GM21381 (cell line): ENCODE measurements around the gene DACT2.
"Not testable (repeated sequence)": the region's sequence is repeated elsewhere in the genome, so short reads cannot be mapped to it uniquely, and the experiment has no call there.

ENCODE experiments used
- ATAC-seq: cut with Tn5 transposase; IDR thresholded peaks from one replicate; pipeline ENCODE4 v1.9.1; 2021; ENCODE audit warnings: mild to moderate bottlenecking, moderate library complexity; ENCODE audit not compliant: unreplicated experiment

The DACT2 gene

DNA sequence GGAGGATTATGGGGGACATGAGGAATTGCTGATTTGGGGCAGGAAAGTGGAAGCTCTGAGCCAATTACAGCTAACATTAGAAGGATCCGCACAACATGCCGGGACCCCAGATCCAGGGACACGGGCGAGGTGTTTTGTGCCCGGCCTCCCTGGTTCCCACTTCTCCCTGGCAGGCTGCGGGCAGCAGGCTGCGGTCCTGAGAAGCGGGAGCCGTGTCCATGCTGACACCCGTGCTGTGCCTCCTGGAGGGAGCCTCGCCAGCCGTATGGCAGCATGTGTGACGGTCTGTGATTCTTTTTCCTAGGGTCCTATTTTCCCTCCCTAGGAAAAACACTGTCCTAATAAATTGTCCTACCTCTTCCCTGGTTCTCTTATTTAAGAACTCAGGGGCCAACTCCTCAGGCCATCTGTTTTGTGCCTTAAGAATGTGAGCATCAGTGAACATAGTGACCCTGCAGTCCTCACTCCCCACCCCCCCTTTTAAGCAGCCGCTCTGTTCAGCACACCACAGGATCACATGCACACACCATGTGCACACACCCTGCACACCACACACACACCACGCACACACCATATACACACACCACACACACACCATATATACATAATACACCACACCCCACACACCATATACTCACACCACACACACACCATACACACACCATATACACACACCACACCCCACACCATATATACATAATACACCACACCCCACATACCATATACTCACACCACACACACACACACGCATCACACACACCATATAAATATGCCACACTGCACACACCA, 49.9 kb downstream of the DACT2 start:
- no peak for ATAC-seq

GRCh38 chr6:168268755-168269154, 50.8 kb downstream of the DACT2 start:
- ATAC-seq, result no peak

GRCh38 chr6:168267779-168268178, 51.8 kb downstream of the DACT2 start:
- not testable (repeated sequence) for ATAC-seq

DNA sequence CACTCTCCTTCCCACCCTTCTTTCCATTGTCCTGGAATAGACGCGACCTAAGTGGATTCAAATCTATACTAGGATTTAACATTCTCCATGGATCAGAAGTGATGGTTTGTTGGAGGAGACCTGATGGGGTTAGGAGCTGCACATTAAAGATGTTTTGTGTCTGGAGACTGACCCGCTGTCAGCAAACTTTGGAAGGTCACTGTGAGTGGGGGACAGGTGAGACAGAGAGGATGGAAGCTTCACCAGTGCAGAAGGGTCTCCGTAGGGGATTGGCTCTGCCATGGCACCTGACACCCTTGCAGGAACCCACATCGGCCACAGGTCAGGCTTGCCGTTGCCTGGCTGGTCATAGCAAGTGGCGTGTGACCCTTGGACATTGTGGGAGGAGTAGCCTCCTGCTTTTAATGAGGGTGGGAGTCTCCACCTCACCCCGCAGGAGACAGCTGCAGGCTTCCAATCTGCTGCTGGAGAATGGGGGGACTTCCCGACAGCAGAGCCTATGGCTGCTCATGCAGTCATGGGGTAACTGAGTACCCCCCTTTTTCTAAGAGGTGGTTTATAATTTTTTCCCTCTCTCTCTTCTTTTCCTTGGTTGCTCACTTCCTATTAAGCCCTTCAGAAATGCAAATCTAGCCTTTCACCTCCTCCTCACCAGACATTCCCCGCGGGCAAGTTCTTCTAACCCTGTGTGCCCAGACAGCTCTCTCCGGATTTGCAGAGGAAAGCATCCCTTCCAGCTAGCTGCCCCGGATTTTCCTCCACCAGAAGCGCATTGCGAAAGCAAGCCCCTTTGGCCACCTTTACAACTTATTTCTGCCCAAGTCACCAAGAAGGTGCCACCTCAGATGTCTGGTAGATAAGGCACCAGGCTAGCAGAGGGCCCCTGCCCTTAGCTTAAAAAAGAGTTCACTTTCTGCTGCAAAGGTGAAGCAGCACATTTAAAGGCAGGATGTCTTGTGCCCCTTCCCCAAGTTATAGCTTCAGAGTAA, 53.5 kb downstream of the DACT2 start:
- ATAC-seq, result no peak

DNA sequence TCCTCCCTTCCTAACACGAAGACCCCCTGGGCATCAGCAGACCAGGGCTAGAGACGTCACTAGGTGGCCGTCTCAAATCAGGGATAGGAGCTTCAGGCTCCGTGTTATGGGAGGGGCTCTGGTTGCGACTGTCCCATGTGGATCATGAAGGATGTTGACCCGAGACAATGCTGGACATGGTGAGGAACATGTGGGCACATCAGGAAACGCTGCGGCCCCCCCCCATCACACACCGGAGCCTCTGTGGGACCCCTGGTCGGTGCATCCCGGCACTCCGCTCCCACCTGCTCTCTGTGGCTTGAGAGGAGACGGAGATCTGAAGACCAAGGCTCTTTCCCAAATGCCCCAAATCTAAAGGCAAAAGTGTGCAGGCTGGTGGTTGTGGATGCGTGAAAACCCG, 54.2 kb downstream of the DACT2 start:
- ATAC-seq, result no peak

- ATAC-seq, result no peak
These were observed 54.8 kb downstream of the DACT2 start for GRCh38 chr6:168264593-168265335.

- no peak for ATAC-seq
These were observed 56.1 kb downstream of the DACT2 start for GRCh38 chr6:168263351-168263905.

DNA sequence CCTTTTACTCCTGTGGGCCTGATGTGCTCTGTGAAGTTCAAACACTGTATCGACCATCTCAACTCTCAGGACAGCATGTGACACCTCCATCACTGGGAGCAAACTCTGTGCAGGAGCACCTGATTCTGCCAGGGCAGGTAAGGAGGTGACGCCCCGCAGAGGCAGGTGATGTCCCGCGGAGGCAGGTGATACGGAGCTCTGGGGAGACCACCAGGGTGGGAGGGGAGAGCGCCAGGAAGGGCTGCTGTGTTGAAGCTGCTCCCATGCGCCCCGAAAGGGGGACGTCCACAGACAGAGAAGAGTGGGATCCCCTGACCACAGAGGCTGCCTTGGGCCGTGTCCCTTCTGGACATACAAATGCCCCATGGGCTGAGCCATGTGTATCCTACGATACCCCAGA, 58.3 kb downstream of the DACT2 start:
- no peak for ATAC-seq

- ATAC-seq, result no peak
These were observed 59.1 kb downstream of the DACT2 start for GRCh38 chr6:168260420-168260987.

DNA sequence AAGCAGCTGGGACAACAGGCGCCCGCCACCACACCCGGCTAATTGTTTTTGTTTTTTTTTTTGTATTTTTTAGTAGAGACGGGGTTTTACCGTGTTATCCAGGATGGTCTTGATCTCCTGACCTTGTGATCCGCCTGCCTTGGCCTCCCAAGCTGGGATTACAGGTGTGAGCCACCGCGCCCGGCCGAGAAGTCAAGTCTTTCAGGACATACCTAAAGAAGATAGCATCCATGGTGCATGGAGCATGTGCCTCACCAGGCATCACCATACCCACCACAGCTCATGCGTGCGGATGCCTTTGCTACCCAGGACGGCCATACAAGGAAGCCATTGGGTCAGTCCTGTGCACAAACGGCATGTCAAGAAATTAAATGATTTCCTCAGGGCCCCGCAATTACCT, 60.8 kb downstream of the DACT2 start:
- ATAC-seq, result no peak

DNA sequence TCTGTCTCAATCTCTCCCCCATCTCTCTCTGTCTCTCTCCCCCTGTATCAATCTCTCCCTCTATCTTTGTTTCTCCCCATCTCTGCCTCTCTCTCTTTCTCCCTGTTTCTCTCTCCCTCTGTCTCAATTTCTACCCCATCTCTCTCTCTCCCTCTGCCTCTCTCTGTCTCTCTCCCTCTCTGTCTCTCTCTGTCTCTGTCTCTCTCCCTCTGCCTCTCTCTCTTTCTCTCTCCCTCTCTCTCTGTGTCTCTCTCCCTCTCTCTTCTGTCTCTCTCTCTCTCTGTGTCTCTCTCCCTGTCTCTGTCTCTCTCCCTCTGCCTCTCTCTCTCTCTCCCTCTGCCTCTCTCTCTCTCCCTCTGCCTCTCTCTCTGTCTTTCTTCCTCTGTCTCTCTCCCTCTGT, 62.6 kb downstream of the DACT2 start:
- no peak for ATAC-seq
